HL-60 (cell line): Measurements from ENCODE around the gene SPATA16.

ENCODE experiments used
- CTCF ChIP-seq: IDR thresholded peaks from one replicate; pipeline ENCODE4 v1.5.1; 2011; ENCODE audit warnings: low read length, control low read depth, inconsistent platforms; ENCODE audit not compliant: insufficient read depth
- GABPA ChIP-seq: IDR thresholded peaks from 2 replicates; pipeline ENCODE4 v1.6.1; 2012; ENCODE audit warnings: low read depth
- POLR2AphosphoS5 ChIP-seq: IDR thresholded peaks from 2 replicates; pipeline ENCODE4 v1.6.1; 2012; ENCODE audit warnings: low read depth
- REST ChIP-seq: IDR thresholded peaks from 2 replicates; pipeline ENCODE4 v1.6.1; 2012; ENCODE audit warnings: low read depth; ENCODE audit not compliant: insufficient replicate concordance

- TF ChIP-seq REST (no peak), GABPA (no peak), CTCF (no peak), POLR2AphosphoS5 (no peak)
These were observed 266.0 kb downstream of the SPATA16 start for GRCh38 chr3:172875039-172875438.
